Gastrocnemius medialis (tissue), 4 donors: ENCODE results near the gene JAKMIP1. TPM values are rescaled to one million over a fixed set of nuclear protein-coding genes. Genes with fewer than 3 reads are reported as not detected.

Experiments
- ATAC-seq, 2 donors: fragments of 150-250 bp; one replicate each; pipeline ENCODE4 v1.9.1; 2016
- DNase-seq, 2 donors: peaks; one replicate each; pipeline ENCODE4 v3.0.0-alpha.2; 2019
- H3K27ac ChIP-seq, 4 donors: fragments of 200-600 bp; sonication (generic); 1 replicate in 1 of 4; 2 replicates in 3 of 4; pipeline ENCODE4 v1.5.1; 2016 to 2018; ENCODE audit warnings: mild to moderate bottlenecking in 2 of 4, moderate library complexity in 1 of 4
- H3K27me3 ChIP-seq, 3 donors: fragments of 200-600 bp; sonication (generic) in 2 of 3; 1 replicate in 1 of 3; 2 replicates in 2 of 3; pipeline versions ENCODE4 v1.5.1 to v1.6.0; 2016 to 2019; ENCODE audit warnings: mild to moderate bottlenecking in 1 of 3, moderate library complexity in 1 of 3
- H3K36me3 ChIP-seq, 2 donors: fragments of 200-600 bp; sonication (generic) in 1 of 2; one replicate each; pipeline ENCODE4 v1.5.1; 2017 to 2018
- H3K4me1 ChIP-seq, 2 donors: fragments of 200-600 bp; sonication (generic) in 1 of 2; one replicate each; pipeline ENCODE4 v1.5.1; 2016 to 2017; ENCODE audit warnings: mild to moderate bottlenecking in 2 of 2
- H3K4me3 ChIP-seq, 4 donors: fragments of 200-600 bp; sonication (generic) in 3 of 4; 1 replicate in 1 of 4; 2 replicates in 3 of 4; pipeline ENCODE4 v1.5.1; 2016 to 2019; ENCODE audit warnings: mild to moderate bottlenecking in 2 of 4
- H3K9me3 ChIP-seq, 3 donors: fragments of 200-600 bp; sonication (generic) in 2 of 3; 1 replicate in 1 of 3; 2 replicates in 2 of 3; pipeline ENCODE4 v1.5.1; 2016 to 2019
- CTCF ChIP-seq, 5 experiments: fragments of 450-650 bp in 3 of 5; fragments of 200-600 bp in 2 of 5; sonication (generic) in 2 of 5; IDR thresholded peaks in 4 of 5; conservative IDR thresholded peaks in 1 of 5; 1 replicate in 4 of 5; 2 replicates in 1 of 5; pipeline ENCODE4 v1.5.1; 2016 to 2019; ENCODE audit warnings: antibody characterized with exemption in 5 of 5, mild to moderate bottlenecking in 3 of 5, moderate library complexity in 3 of 5
- POLR2A ChIP-seq, 2 donors: fragments of 450-650 bp; IDR thresholded peaks; one replicate each; pipeline ENCODE4 v1.6.1; 2017; ENCODE audit warnings: antibody characterized with exemption in 2 of 2, mild to moderate bottlenecking in 2 of 2, moderate library complexity in 2 of 2
- in situ Hi-C, 4 donors: fragments of 200-750 bp; cut with MboI; loops; one replicate each; pipeline versions ENCODE4 v1.15.0 to v1.8.0; 2017; ENCODE audit warnings: low sequenced_read_pairs in 4 of 4
- intact Hi-C: fragments of 100-400 bp; cut with DNase I; formaldehyde crosslinking; loops from one replicate; pipeline ENCODE4 v1.15.1; 2023; ENCODE audit warnings: low total_unique reads
- total RNA-seq, 4 donors: library from RNA; depleted of rRNA; stranded (reverse); fragments of >200 nt; gene quantifications; one replicate each; pipeline versions ENCODE4 v1.1.0 to v1.2.3, GENCODE V29; 2016

The JAKMIP1 gene
- total RNA-seq, 4 donors from 2014 or later = 0.62 TPM; not detected in 3

DNA sequence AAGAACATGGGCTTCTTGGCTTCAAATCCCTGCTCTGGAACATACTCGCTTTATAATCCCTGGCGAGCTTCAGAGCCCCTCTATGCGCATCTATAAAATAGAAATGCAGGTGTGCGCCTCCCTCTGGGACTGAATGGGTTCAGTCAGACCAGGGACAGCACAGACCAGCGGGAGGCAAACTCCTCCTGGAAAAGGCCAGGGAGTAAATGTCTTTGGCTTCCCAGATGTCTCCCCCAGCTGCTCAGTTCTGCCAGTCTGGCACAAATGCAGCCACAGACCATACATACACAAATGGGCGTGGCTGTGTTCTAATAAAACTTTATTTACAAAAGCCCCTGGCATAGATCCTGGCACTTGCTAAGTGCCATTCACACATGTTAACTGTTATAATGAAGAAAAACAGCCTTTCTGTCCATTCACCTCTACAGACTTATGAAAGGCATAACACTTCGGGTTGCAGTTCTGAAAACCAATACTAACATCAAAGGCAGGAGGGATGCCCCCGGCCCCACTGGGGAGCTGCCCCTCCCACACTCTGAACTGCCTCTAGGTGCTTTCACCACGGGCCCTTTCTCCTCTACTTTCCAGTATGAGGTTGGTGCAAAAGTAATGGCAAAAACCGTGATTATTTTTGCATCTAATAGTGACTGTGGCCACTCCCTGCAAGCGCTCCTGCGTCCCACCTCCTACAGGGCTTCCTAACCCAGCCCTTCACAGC lies 4.6 kb downstream of the JAKMIP1 start:
- DNase-seq (no peak), ATAC-seq (no peak)
- Histone ChIP-seq H3K36me3 (no peaks in the 10 kb centered on the region), H3K27me3 (peaks cover 31 to 50% (median 40%) of the 10 kb centered on the region in 3 donors), H3K4me1 (peaks cover 6% of the 10 kb centered on the region in 2 donors), H3K4me3 (no peak overlapping the region), H3K27ac (no peak overlapping the region), H3K9me3 (no peaks in the 10 kb centered on the region)
- intact Hi-C loops = no loop called here
- no peak for TF ChIP-seq POLR2A (IDR thresholded peaks at IDR 0.05)
- in situ Hi-C loops = no loop called here

GRCh38 chr4:6194458-6195195 lies 5.7 kb downstream of the JAKMIP1 start:
- intact Hi-C loops (no loop called here), in situ Hi-C loops (no loop called here)
- H3K4me3 ChIP-seq = no peak overlapping the region
- H3K4me1 ChIP-seq = peaks cover 3 to 5% of the 10 kb centered on the region in 2 donors
- H3K36me3 ChIP-seq = no peaks in the 10 kb centered on the region
- H3K9me3 ChIP-seq = no peaks in the 10 kb centered on the region
- ATAC-seq (no peak), DNase-seq (no peak)
- no peak overlapping the region for H3K27ac ChIP-seq
- no peak for TF ChIP-seq CTCF (IDR thresholded peaks at IDR 0.05 in 4 of 5, conservative IDR thresholded peaks at IDR 0.05 in 1 of 5)
- TF ChIP-seq POLR2A (IDR thresholded peaks at IDR 0.05) = no peak
- H3K27me3 ChIP-seq = peaks cover 31 to 50% (median 33%) of the 10 kb centered on the region in 3 donors

DNA sequence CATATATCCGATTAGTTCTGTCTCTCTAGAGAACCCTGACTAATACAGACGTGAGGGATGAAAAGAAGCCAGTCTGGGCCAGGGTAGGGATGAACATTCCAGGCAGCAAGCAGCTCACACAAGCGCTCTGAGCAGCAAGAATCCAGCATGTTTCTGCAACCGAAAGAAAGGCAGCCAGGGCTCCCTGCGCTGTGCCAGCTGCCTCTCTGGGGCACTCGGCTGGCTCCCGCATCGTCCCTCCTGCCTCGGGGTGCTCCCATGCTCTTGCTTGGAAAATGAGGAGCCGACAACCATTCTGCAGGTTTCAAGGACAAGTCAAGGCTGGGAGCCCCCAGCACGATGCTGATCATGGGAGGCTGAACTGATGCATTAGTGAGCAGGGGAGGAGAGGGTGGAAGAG lies 7.0 kb downstream of the JAKMIP1 start:
- no peak overlapping the region for H3K4me3 ChIP-seq
- no peaks in the 10 kb centered on the region for H3K9me3 ChIP-seq
- H3K4me1 ChIP-seq = no peaks in the 10 kb centered on the region
- no peak overlapping the region for H3K27ac ChIP-seq
- TF ChIP-seq POLR2A (IDR thresholded peaks at IDR 0.05) (no peak), CTCF (IDR thresholded peaks at IDR 0.05 in 4 of 5, conservative IDR thresholded peaks at IDR 0.05 in 1 of 5) (no peak)
- DNase-seq = no peak
- no peaks in the 10 kb centered on the region for H3K36me3 ChIP-seq
- peaks cover 20 to 40% (median 21%) of the 10 kb centered on the region in 3 donors for H3K27me3 ChIP-seq
- ATAC-seq = no peak
- in situ Hi-C loops (no loop called here), intact Hi-C loops (no loop called here)

DNA sequence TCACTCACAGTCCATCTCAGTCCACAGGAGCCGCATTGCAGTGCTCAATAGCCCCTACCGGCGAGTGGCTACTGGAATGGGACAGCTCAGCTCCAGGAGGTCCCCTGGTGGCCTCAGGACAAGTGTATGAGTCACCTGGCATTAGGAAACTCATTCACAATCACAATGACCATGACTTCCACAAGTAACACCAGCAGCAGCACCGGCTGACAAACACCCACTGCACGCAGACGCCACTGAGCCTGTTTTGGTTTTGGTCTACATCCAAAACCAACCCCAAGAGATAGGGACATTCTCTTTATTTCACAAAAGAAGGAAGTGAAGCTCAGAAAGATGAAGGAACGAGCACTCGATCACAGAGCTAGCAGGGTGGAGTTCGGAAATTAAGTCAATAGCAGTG lies 8.1 kb downstream of the JAKMIP1 start:
- H3K4me1 ChIP-seq = no peaks in the 10 kb centered on the region
- intact Hi-C loops (no loop called here), in situ Hi-C loops (no loop called here)
- no peaks in the 10 kb centered on the region for H3K9me3 ChIP-seq
- no peak overlapping the region for H3K4me3 ChIP-seq
- no peak for ATAC-seq
- no peak for DNase-seq
- no peaks in the 10 kb centered on the region for H3K36me3 ChIP-seq
- peaks cover 9 to 29% (median 10%) of the 10 kb centered on the region in 3 donors for H3K27me3 ChIP-seq
- no peak overlapping the region for H3K27ac ChIP-seq
- TF ChIP-seq POLR2A (IDR thresholded peaks at IDR 0.05) = no peak
- TF ChIP-seq CTCF (IDR thresholded peaks at IDR 0.05 in 4 of 5, conservative IDR thresholded peaks at IDR 0.05 in 1 of 5) = no peak

GRCh38 chr4:6191448-6192130 lies 8.8 kb downstream of the JAKMIP1 start:
- Histone ChIP-seq H3K4me3 (no peak overlapping the region), H3K9me3 (no peaks in the 10 kb centered on the region), H3K27ac (no peak overlapping the region), H3K36me3 (no peaks in the 10 kb centered on the region), H3K4me1 (no peaks in the 10 kb centered on the region), H3K27me3 (peaks cover 4 to 23% (median 9%) of the 10 kb centered on the region in 3 donors)
- ATAC-seq (no peak), DNase-seq (no peak)
- in situ Hi-C loops = no loop called here
- intact Hi-C loops = no loop called here
- TF ChIP-seq CTCF (IDR thresholded peaks at IDR 0.05 in 4 of 5, conservative IDR thresholded peaks at IDR 0.05 in 1 of 5) = no peak
- no peak for TF ChIP-seq POLR2A (IDR thresholded peaks at IDR 0.05)
